Activated T-helper 2 cell treated with anti-CD3 and anti-CD28 coated beads, Interferon-gamma antibody, Interleukin-2, Interleukin-4, amounts not matched to agents 10 μg/mL and 5 μg/mL and 100 μg/mL, durations not matched to agents 14 hours and 24 hours and 36 hours (primary cell): ENCODE results near the gene THRA. TPM values are rescaled to one million over a fixed set of nuclear protein-coding genes. Genes with fewer than 3 reads are reported as not detected.
A peak's percentile ranks its signal among the peaks of the same experiment; 100 is the strongest.

Experiments
- DNase-seq: peaks from one replicate; pipeline ENCODE4 v3.0.0; 2021; ENCODE audit warnings: low spot score
- H3K27ac Mint-ChIP-seq: one replicate; pipeline ENCODE4 v1.8.0; 2021; ENCODE audit warnings: mixed read lengths
- H3K27me3 Mint-ChIP-seq: one replicate; pipeline ENCODE4 v1.8.0; 2021; ENCODE audit warnings: low read depth, mixed read lengths
- H3K36me3 Mint-ChIP-seq: one replicate; pipeline ENCODE4 v1.8.0; 2021; ENCODE audit warnings: low read depth, mixed read lengths
- H3K4me1 Mint-ChIP-seq: one replicate; pipeline ENCODE4 v1.8.0; 2021; ENCODE audit warnings: low read depth, mixed read lengths
- H3K4me3 Mint-ChIP-seq: one replicate; pipeline ENCODE4 v1.8.0; 2021; ENCODE audit warnings: low read depth, mild to moderate bottlenecking, moderate library complexity, mixed read lengths
- H3K9me3 Mint-ChIP-seq: one replicate; pipeline ENCODE4 v1.8.0; 2021; ENCODE audit warnings: mixed read lengths
- intact Hi-C: fragments of 100-400 bp; cut with micrococcal nuclease; formaldehyde crosslinking; loops from one replicate; pipeline ENCODE4 v1.15.1; 2023
- total RNA-seq: library from RNA; stranded (reverse); gene quantifications from 2 replicates; pipeline ENCODE4 v1.2.3, GENCODE V29; 2022

Gene THRA
- total RNA-seq, 1 donor from 2014 or later = 5.6 TPM

GRCh38 chr17:40071313-40072039 is 8.7 kb downstream of the THRA start:
- Mint-ChIP-seq H3K36me3 (no peaks in the 10 kb centered on the region), H3K4me3 (no peak overlapping the region), H3K27ac (no peak overlapping the region), H3K9me3 (no peaks in the 10 kb centered on the region), H3K27me3 (no peaks in the 10 kb centered on the region), H3K4me1 (peaks cover 32% of the 10 kb centered on the region)
- intact Hi-C loops = no loop called here
- DNase-seq = no peak

GRCh38 chr17:40072040-40072734 is 9.4 kb downstream of the THRA start:
- intact Hi-C loops = no loop called here
- Mint-ChIP-seq H3K27me3 (no peaks in the 10 kb centered on the region), H3K4me1 (peaks cover 32% of the 10 kb centered on the region), H3K9me3 (no peaks in the 10 kb centered on the region), H3K4me3 (no peak overlapping the region), H3K36me3 (no peaks in the 10 kb centered on the region), H3K27ac (no peak overlapping the region)
- no peak for DNase-seq

DNA sequence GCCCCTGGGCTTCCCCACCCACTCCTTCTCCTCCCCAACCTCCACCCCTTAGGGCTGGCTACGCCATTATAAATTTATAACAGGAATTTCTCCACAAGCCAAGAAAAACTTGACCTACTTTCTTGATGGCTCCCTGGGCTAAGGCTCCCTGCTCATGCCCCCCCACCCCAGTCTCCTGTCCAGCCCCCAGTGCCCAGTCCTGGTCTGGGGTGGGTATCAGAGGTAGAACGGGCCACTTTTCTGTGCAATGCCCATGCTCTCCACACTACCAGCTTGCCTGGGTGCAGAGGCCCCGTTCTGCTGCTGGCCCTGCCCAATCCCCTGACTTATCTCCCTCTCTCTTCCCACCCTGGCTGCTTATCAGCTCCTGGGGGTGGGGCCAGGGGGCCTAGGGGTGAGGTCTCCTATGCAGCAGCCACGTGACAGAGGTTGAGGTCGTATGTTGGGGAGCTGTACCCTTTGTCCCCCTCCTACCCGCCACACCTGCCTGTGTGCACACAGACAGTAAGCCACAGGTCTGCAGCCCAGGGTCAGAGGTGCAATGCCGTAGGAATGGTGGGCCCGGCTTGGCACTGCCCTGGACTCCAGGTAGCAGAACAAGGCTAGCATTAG is 10.1 kb downstream of the THRA start:
- no peak overlapping the region for H3K4me3 Mint-ChIP-seq
- H3K27me3 Mint-ChIP-seq = no peaks in the 10 kb centered on the region
- H3K4me1 Mint-ChIP-seq = peaks cover 29% of the 10 kb centered on the region
- H3K27ac Mint-ChIP-seq = no peak overlapping the region
- H3K36me3 Mint-ChIP-seq = no peaks in the 10 kb centered on the region
- intact Hi-C loops = no loop called here
- no peaks in the 10 kb centered on the region for H3K9me3 Mint-ChIP-seq
- no peak for DNase-seq

DNA sequence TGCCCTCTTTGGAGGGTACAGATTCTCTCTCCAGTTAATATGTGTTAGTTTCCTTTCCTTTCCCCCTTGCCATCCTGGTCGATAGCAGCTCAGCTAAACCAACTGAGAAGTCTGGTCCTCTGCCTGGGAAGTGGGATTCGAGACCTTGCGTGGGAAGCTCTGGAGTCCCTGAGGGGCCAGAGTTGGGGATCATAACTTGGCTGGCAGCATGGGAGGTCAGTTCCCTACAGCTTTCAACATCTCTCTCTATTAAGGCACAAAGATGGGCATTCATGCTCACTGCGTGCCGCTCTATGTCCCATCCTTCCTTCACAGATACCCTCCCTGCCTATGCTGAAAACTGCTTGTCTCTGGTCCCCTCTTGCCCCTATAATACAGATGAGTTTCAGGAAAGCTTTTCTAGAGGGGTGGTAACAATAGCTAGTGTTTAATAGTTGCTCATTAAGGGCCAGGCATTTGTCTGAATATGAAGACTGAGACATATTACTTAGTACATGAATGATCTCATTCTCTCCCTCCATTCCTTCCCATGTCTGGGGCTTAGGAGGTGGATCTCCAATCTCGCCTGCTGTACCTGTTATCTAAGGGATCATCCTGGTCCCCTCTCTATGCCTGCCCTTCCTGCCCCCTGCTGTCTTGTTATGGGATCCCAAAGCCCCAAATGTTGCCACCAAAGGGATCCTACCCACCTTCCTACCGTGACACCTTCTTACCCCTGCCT is 10.8 kb downstream of the THRA start:
- intact Hi-C loops = no loop called here
- Mint-ChIP-seq H3K4me3 (no peak overlapping the region), H3K4me1 (peaks cover 24% of the 10 kb centered on the region), H3K27ac (no peak overlapping the region), H3K27me3 (no peaks in the 10 kb centered on the region), H3K9me3 (no peaks in the 10 kb centered on the region), H3K36me3 (no peaks in the 10 kb centered on the region)
- no peak for DNase-seq

- peaks cover 19% of the 10 kb centered on the region for H3K4me1 Mint-ChIP-seq
- H3K27me3 Mint-ChIP-seq = no peaks in the 10 kb centered on the region
- H3K4me3 Mint-ChIP-seq = no peak overlapping the region
Observed at GRCh38 chr17:40074175-40074512, 11.4 kb downstream of the THRA start.

GRCh38 chr17:40074871-40075200 is 12.1 kb downstream of the THRA start:
- H3K27ac Mint-ChIP-seq = no peak overlapping the region
- no peak overlapping the region for H3K4me3 Mint-ChIP-seq
- peaks cover 12% of the 10 kb centered on the region for H3K4me1 Mint-ChIP-seq
- DNase-seq = no peak
- no peaks in the 10 kb centered on the region for H3K9me3 Mint-ChIP-seq
- no peaks in the 10 kb centered on the region for H3K27me3 Mint-ChIP-seq
- H3K36me3 Mint-ChIP-seq = no peaks in the 10 kb centered on the region
- intact Hi-C loops = loop anchor here (1.0 kb wide), 1 partner anchor 62 kb away; no protein-coding TSS in a partner anchor

More at GRCh38 chr17:40074175-40074512, 11.4 kb downstream of the THRA start:
- no peak for DNase-seq
- H3K9me3 Mint-ChIP-seq = no peaks in the 10 kb centered on the region
- intact Hi-C loops = no loop called here
- no peaks in the 10 kb centered on the region for H3K36me3 Mint-ChIP-seq
- H3K27ac Mint-ChIP-seq = no peak overlapping the region

DNA sequence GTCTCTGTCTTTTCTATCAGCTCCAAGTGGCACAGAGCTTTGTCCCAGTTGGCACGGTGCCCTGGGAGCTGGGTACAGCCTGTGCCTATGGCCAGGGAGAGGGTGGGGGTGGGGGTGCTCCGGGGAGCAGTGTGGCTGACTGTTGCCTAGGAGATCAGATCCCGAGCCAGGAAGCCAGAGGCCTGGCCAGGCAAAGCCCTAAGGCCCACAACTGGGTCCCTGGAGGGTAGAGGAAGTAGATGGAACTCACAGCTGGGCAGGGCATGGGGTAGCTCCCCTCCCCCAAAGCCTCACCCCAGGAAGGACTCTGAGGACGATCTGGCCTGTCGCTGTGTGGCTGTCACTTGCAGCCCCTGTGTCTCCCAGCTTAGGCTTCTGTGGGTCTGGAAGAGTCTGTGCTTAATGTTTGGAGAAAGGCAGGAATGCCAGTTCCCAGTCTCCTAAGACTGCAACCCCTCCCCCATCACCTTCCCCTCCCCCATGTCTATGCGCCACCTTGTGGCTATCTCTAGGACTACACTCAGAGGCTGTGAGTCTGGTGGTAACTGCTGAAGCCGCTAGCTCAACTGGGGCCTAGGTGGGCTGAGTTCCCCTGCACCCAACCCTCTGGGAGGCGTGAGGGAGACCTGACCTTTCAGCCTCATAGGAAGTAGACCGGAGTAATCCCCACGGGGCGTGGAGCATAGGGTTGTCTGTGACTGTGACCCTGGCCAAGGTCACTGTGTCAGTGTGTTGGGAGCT is 12.6 kb downstream of the THRA start:
- Mint-ChIP-seq H3K4me3 (no peak overlapping the region), H3K27me3 (no peaks in the 10 kb centered on the region), H3K36me3 (no peaks in the 10 kb centered on the region), H3K27ac (no peak overlapping the region), H3K4me1 (peaks cover 9% of the 10 kb centered on the region), H3K9me3 (no peaks in the 10 kb centered on the region)
- intact Hi-C loops = loop anchor here (1.0 kb wide), 1 partner anchor 62 kb away; no protein-coding TSS in a partner anchor
- peak; percentile 54 for DNase-seq

DNA sequence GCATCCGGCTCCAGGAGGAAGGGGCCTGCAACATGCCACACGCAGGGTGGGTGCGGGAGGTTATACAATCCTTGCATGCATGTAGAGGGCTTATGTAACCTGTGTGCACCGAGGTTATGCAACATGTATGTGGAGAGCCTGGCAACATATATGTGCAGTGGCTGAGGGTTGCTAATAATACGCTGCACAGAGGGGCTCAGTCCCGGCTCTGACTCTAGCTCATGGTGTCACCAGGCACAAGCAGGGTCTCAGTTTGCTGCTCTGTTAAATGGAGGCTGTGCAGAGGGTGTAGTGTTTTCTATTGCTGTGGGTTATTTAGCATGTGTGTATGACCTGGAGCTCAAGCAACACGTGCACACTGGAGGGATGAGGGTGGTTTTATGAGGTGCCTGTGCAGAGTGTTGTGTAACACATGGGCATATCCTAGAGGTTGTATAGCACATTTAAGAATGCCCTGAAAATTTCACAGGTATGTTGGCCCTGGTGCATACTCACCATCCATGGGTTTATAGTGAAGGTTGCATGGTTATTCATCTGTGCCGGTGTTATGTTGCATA is 13.3 kb downstream of the THRA start:
- Mint-ChIP-seq H3K4me1 (peaks cover 9% of the 10 kb centered on the region), H3K4me3 (no peak overlapping the region), H3K36me3 (no peaks in the 10 kb centered on the region), H3K27ac (no peak overlapping the region), H3K27me3 (no peaks in the 10 kb centered on the region), H3K9me3 (no peaks in the 10 kb centered on the region)
- DNase-seq = no peak
- intact Hi-C loops = loop anchor here (1.0 kb wide), 1 partner anchor 63 kb away; no protein-coding TSS in a partner anchor

GRCh38 chr17:40076591-40076990 is 13.8 kb downstream of the THRA start:
- Mint-ChIP-seq H3K4me1 (peaks cover 9% of the 10 kb centered on the region), H3K27ac (no peak overlapping the region), H3K9me3 (no peaks in the 10 kb centered on the region)

DNA sequence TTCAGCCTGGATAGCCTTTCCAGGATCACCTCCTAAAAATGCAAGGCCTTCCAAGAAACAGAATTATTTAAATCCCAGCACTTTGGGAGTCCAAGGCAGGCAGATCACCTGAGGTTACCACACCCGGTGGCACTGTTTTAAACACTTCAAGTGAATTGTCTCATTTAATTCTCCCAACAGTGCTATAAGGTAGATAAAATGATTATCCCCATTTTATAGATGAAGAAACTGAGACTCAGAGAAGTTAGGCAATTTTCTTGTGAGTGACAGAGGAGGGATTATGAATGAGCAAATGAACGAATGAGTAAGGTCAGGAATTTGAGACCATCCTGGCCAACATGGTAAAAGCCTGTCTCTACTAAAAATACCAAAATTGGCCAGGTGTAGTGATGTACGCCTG is 16.8 kb downstream of the THRA start:
- intact Hi-C loops = no loop called here
- Mint-ChIP-seq H3K4me1 (peaks cover 9% of the 10 kb centered on the region), H3K9me3 (no peaks in the 10 kb centered on the region), H3K36me3 (peaks cover 3% of the 10 kb centered on the region), H3K4me3 (no peak overlapping the region), H3K27me3 (no peaks in the 10 kb centered on the region), H3K27ac (no peak overlapping the region)
- DNase-seq = no peak

More at GRCh38 chr17:40076591-40076990, 13.8 kb downstream of the THRA start:
- Mint-ChIP-seq H3K4me3 (no peak overlapping the region), H3K27me3 (no peaks in the 10 kb centered on the region), H3K36me3 (no peaks in the 10 kb centered on the region)
- no peak for DNase-seq
- intact Hi-C loops = no loop called here

GRCh38 chr17:40084477-40084876 is 21.7 kb downstream of the THRA start:
- Mint-ChIP-seq H3K4me3 (no peak overlapping the region), H3K4me1 (no peaks in the 10 kb centered on the region), H3K27ac (no peak overlapping the region), H3K9me3 (no peaks in the 10 kb centered on the region), H3K36me3 (peaks cover 4% of the 10 kb centered on the region), H3K27me3 (no peaks in the 10 kb centered on the region)
- DNase-seq = no peak
- intact Hi-C loops = no loop called here
